HG02610 (cell line): ENCODE measurements around the gene COG5.

Source experiments
- ATAC-seq: cut with Tn5 transposase; IDR thresholded peaks from one replicate; pipeline ENCODE4 v1.9.1; 2021; ENCODE audit warnings: mild to moderate bottlenecking, moderate library complexity; ENCODE audit not compliant: unreplicated experiment

Gene COG5

DNA sequence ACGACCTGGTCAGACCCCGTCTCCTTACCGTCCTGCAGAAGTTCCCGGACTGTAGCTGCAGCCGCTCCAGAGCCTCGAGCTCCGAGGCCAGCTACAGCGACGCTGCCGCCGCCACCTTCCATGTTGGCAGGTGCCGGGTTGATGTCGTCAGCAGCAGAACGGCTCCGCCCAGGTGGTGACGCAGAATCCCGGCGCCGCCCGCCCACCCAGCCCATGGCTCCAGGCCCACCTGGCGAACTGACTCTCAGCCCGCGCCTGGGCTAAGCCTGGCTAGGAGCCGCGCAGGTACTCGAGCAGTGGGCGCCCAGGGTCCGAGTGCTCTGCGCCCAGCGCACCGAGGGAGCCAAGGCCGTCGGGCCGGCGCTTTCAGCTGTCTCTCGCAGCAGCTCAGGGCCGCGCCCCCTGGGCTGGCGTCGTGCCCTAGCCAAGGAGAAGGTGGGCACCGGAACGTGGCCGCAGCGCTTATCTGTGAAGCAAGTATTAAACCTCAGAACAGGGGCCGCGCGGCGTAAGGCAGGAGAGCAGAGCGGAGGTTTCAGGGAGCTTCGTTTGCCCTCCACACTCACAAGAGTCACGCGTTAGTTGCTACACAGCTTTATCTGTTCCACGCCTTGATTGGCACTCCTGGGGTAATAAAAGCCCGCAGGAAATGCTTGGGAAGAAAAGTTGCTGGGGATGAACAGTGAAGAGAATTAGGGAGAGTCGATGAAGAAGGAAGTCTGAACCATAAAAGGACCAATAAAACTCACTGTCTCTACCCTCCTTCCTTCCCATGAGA lies at the start of gene COG5, which contains the start of gene DUS4L:
Gene COG5, minus strand, starts transcription at position 146 of the 778 bp plus-strand sequence. Its CDS starts 24 bp downstream, at position 122.
Gene DUS4L, plus strand, starts transcription at position 197 of the 778 bp plus-strand sequence. CDS start 3,100 bp downstream, outside the sequence.
- ATAC-seq: peak; percentile 90

DNA sequence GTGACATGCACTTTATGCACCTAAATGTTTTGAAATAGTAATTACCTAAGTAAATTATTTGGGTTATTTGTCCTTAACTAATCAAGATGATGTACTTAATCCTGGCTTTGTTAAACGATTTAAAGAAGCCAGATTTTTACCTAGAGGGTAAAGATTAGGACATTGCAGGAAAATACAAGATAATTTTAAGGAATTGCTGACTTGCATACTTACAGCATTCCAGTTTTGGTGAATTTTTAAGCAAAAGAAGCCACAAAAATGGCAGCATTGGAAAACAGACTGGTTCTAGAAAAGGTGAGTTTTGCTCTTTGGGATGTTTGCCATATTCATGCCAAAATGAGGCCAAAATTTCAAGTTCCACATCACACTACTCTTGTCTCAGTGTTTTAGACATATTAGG lies 49.7 kb upstream of the COG5 start:
- ATAC-seq: no peak

DNA sequence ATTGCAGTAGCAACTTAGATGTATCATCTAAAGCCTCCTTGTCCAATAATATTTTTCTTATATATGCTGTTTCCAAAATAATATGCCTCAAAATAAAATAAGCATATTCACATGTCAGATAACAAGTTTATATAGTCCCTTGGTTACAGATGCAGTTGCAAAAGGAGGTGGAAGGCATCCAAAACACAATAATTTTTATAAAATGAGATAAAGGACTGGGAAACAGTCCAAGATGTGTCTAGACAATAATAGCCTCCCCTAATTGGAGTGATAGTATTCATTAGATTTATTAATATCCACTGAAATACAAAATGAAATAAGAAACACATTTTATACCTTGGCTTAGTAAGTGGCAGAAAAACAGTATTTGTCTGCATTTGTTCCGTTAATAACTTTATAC lies 46.6 kb upstream of the COG5 start:
- no peak for ATAC-seq

DNA sequence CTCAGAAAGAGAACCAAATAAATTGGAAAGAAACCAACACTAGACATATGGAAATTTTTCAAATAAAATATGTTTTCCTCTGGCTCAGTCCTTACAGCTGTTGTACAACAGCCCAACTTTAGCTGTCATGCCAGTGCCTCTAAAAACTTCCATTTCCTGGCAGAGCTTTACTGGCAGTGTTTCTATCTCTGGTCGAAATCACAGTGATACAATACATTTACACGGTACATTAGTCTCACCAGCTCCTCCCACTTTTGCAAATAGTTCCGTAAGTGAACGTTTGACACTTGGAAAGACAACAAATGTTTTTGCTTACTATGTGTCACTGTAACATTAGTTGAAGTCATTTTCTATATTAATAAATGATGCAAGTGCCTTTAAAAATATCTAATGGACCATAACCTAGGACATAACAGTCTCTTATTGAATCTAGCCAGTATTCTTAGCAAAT lies 46.1 kb upstream of the COG5 start:
- ATAC-seq: no peak

DNA sequence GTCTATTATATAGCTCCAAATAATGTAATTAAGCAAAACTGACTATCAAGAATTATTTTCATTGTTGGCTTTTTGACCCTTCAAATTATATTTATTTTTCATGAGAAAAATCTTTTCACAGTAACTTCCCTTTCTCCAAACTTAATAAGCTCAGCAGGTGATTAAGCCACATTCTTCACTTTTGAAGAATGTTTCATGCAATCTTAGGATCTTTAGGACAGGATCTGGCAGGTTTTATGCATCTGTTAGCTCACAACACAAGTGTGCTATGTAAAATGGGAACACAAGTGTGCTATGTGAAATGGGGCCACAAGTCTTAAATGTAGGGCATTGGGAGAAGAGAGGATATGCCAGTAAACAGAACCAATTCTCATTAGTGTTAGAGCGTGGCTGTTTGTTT lies 42.6 kb upstream of the COG5 start:
- ATAC-seq: no peak

DNA sequence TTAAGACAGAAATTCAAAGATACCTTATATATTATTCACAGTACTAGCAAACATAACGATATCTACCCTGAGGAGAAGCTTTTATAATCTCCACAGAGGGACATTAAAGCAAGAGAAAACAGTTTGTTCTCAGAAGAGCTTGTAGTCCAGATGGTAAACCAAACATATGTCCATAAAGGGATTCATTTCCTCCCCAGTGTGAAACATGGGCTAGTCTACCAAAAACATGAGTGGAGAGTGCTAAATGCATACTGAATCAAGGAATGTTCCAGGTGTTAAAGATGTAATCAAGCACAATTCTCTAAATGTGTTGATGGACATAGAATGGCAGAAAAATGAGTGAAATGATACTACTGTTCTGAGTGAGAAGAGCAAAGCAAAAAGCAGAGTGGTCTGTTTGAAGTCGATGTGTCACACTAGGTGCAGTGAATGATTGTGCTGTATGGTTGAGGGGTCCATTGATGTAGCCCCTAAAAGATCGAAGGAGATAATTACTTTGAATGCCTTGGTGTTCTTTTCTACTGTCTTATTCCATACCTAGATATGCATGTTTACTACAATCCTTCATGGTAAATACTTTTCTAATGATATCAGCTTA lies 41.6 kb upstream of the COG5 start:
- no peak for ATAC-seq

DNA sequence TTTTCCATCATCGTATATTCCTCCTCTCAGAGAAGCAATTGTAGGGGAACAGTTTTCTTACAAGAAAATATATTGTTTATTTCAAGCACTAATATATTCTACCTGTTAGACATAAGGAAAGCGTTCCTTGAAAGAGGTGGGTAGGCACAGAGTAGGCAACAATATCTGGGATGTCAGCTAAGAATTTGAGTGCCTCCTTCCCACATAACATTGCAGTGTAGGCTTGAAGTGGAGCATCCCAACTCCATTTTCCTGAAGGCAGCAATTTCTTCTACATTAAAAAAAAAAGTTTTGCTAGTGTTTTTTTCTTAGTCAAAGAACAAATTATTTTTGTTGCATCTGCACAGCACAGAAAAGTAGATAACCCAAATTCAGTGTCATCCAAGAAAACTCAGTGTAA lies 37.1 kb upstream of the COG5 start:
- ATAC-seq: no peak

DNA sequence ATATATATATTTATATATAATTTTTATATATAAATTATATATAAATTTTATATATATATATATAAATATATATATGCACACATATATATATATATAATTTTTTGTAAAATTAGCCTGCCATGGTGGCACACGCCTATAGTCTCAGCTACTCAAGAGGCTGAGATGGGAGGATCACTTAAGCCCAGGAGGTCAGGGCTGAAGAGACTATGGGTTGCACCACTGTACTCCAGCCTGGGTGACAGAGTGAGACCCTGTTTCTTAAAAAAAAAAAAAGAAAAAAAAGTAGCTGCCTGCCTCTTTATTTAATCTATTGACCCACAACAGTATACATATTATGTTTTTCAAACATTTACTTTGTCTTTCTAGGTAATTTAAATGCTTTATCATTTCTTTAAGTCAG lies 35.5 kb upstream of the COG5 start:
- ATAC-seq: no peak

DNA sequence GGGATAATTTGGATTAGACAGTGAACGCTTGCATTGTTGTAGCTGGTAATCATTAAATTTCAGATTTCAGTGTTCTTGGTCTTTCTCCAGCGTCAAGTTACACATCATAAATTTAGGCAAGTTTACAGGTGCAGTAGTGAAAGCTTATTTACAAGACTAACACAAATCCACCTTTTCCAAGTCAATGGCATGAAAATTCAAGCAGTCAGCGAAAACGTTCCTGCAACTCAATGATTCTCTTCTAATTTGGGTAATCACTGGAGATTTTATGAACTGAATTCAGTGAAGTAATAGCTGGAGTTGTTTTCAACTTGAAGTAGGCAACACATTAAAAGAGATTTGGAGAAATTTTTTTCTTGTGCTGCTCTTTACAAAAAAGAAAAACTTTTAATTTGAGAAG lies 34.2 kb upstream of the COG5 start:
- ATAC-seq: no peak

DNA sequence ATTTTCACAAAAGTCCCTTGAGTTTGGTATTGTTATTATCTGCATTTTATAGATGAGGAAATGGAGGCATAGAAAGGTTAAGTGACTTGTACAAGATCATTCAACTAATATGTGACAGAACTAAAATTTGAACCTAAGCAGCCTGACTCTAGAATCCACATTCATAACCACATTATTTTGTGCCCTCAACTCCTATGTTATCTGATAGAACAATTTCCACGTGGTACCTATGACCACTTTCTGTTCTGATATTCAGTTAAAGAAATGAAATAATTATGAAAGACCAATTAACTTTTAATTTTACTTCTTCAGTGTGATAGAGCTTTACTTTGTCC lies 33.8 kb upstream of the COG5 start:
- no peak for ATAC-seq

DNA sequence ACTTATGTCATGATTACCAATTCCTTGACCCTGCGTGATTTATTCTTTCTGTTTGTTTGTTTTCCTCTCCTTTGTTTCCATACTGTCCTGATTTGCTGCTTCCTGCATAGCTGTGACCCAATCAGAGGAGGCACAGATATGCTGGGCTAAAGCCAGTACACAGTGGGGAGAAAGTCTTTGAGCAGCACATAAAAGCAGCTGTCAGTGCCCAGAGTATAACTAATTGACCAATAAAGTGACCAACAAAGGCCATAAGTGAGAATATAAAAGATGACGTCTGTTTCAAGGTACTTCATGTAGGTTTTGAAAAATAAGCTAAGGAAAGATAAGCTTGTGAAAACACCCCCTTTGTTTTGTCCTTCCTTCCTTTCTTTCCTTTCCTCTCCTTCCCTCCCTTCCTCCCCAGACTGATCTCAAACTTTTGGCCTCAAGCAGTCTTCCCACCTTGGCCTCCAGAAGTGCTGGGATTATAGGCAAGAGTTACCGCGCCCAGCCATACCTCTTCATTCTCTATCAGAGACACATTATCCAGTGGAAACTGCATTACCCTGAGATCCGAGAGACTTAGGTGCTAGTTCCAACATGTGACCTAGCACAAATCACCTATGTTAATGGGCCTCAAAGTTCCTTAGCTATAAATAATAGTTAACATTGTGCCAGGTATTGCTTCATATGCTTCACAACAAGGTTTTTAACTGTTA lies 33.3 kb upstream of the COG5 start:
- ATAC-seq: no peak

DNA sequence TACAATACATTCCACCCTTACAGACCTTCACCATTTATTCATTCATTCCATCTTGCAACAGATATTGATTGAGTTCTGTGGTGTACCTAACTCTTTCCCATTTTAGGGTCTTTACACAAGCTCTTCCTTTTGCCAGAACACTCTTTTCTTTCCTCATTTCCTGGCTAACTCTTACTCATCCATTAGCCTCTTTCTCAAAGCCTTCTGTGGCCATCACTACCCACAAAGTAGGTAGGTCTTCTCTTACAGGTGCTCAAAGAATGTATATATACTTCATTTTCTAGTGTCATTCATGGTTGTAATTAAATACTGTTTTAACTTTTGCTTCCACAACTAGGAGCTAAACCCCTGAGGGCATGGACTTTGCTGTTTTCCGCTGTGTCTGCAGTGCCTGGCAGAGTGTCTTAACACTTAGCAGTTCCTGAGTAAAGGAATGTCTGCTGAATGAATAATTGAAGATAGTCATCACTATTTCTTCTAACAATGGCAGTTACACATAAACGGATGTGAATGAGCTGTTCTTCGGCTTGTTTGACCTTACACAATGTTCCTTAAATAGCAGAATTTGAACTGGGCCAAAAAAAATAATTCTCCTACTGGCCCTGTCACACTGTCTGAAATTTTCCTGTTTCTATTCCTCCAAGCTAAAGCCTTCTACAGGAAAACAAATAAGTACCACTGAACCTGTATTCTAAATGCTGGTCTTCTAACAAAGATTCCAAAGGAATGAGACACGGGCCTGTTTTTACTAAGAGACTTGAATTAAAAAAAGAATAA lies 31.4 kb upstream of the COG5 start:
- no peak for ATAC-seq

DNA sequence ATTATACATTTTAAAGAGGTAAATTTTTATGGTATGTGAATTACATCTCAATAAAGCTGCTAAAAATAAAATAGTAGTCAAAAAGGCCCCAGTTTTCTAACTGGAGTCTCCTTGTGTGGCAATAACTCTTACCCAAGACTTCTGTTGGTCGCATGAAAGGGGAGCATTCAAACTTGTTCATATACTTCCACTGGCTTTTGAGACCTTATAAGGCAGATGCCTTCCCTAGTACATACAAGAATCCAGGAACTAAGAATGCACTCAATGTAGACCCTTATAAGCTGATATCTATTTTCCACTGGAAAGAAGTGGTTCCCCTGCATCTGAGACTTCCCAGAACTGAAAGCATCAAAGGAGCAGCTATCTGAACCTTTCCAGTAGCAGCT lies 29.3 kb upstream of the COG5 start:
- no peak for ATAC-seq

DNA sequence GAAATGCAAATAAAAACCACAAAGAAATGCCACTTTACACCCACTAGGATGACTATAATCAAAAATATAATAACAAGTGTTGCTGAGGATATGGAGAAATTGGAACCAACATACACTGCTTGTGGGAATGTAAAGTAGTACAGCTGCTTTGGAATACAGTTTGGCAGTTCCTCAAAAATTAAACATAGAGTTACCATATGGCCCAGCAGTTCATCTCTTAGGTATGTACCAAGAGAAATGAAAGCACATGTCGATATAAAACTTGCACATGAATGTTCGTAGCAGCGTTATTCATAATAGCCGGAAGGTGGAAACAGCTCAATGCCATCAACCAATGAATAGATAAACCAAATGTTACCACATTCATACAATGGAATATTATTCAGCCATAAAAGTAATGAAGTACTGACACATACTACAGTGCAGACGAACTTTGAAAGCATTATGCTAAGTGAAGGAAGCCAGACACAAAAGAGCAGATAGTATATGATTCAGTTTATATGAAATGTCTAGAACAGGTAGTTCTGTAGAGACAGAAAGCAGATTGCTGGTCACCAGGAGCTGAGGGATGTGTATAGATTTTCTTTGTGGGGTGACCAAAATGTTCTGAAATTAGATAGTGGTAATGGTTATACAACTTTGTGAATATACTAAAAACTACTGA lies 28.8 kb upstream of the COG5 start:
- ATAC-seq: no peak

DNA sequence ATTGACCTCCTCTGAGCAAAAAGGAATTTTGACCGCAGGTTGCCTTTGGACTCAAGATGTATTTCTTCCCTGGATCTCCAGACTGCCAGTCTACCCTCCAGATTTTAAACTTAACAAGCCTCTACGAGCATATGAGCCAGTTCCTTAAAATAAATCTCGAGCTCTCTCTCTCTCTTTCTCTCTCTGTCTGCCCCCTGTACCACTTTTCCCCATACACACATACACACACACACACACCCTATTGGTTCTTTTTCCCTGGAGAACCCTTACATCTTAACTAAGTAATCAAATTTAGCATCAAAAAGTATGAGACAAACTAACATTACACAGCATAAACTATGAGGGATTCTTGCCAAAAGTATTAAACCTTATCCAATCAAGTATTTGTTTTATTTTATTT lies 27.7 kb upstream of the COG5 start:
- no peak for ATAC-seq

DNA sequence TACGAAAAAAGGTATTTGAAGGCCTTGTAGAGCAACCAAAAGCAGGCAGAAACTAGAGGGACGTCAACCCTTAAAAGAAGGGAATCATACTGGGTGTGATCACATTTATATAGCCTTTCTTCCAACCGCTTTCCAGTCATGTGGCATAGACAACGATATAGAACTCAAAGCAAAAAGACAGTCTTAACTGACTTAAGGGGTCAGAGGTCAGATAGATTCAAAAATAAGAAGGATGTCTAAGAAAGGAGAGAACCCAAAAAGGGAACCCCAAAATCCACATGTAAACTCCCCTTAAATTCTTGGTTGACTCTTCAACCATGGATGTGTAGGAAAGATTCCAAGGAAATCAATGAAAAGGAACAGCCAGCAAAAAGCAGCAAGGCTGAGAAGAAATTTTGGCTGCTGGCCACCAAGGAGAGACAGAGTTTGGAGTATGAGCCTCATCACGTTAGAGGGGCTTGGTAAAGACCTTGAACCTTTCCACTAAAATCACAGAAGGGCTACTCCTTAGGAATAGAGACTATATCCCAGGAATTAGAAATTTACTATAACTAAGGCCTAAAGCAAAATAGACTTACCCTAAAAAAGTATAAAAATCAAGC lies 24.9 kb upstream of the COG5 start:
- no peak for ATAC-seq

DNA sequence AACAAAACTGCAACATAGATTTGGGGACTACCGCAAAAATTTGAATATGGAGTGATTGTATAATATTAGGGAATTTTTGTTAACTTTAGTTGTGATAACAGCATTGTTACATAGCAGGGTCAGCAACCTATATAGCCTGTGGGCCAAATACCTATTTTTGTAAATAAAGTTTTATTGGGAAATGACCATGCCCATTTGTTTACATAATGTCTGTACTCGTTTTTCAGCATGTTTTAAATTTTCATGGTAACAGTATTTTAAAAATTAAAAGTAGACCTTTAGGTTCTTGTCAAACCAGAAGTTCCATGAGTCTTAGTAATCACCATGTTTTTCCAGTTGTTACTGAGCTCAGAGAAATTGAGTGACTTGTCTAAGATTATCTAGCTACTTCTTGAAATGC lies 21.0 kb upstream of the COG5 start:
- ATAC-seq: no peak

DNA sequence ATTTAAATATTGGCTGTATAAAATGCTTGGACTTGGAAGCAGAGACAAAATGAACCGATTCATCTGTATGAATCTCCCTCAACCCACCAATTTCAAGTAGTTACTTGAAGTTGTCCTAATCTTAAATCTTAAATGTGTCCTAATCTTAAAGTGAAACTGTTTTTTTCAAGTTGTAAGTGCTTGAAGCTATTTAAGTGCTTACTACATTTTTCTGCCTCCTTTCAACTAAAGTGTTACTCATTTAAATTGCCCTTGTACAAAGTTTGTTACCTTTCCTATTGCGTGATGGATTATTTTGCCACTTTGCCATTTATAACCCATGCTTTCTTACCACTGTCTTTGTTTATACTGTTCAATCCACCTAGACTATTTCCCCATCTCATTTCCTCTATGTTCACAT lies 19.2 kb upstream of the COG5 start:
- no peak for ATAC-seq

DNA sequence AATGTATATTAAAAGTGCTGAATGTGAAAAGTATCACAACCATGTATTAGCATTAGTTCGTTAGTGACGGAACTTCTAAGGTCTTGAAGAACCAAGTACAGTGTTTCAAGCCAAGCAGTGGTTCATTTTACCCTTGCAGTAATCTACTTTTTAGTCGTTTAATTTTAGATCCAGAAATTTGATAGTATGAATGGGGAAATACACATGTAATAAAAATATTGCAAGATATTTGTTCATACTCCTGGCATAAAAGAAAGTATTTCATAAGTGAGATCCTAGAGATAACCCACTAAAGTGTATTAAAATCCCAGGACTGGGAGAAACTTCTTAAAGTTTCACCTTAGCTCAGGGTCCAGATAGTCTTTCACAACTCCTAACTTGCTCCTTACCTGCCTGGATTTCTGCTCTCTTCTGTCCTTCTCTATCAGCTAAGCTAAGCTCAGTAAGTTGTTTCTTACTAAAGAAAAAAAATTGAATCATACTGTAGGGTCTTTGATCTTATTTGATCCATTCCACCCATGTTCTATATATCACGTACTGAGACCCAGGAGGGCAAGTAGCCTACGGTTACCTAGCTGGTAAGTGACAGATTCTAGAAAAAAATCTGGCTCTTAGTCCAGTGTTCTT lies 17.8 kb upstream of the COG5 start:
- ATAC-seq: no peak
